ENCODE data around the gene AGPAT3.

- TF ChIP-seq, protein P1, sequence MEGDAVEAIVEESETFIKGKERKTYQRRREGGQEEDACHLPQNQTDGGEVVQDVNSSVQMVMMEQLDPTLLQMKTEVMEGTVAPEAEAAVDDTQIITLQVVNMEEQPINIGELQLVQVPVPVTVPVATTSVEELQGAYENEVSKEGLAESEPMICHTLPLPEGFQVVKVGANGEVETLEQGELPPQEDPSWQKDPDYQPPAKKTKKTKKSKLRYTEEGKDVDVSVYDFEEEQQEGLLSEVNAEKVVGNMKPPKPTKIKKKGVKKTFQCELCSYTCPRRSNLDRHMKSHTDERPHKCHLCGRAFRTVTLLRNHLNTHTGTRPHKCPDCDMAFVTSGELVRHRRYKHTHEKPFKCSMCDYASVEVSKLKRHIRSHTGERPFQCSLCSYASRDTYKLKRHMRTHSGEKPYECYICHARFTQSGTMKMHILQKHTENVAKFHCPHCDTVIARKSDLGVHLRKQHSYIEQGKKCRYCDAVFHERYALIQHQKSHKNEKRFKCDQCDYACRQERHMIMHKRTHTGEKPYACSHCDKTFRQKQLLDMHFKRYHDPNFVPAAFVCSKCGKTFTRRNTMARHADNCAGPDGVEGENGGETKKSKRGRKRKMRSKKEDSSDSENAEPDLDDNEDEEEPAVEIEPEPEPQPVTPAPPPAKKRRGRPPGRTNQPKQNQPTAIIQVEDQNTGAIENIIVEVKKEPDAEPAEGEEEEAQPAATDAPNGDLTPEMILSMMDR (IDR thresholded peaks at IDR 0.05): no peak
- no peak for TF ChIP-seq ZFX (IDR thresholded peaks at IDR 0.05; ENCODE audit: borderline replicate concordance)
Observed at GRCh38 chr21:43885721-43886120, 20.7 kb downstream of the AGPAT3 start.
